Gastroesophageal sphincter (tissue), 3 donors: ENCODE data around the gene EAF2.

Experiments
- CTCF ChIP-seq, 4 experiments: fragments of 200-600 bp in 2 of 4; fragments of 450-650 bp in 2 of 4; sonication (generic) in 1 of 4; IDR thresholded peaks; one replicate each; pipeline ENCODE4 v1.5.1; 2017 to 2019; ENCODE audit warnings: antibody characterized with exemption in 4 of 4, mild to moderate bottlenecking in 2 of 4, moderate library complexity in 2 of 4
- POLR2AphosphoS5 ChIP-seq: sonication (generic); formaldehyde crosslinking; IDR thresholded peaks from one replicate; pipeline ENCODE4 v1.6.1; 2017; ENCODE audit warnings: antibody characterized with exemption

DNA sequence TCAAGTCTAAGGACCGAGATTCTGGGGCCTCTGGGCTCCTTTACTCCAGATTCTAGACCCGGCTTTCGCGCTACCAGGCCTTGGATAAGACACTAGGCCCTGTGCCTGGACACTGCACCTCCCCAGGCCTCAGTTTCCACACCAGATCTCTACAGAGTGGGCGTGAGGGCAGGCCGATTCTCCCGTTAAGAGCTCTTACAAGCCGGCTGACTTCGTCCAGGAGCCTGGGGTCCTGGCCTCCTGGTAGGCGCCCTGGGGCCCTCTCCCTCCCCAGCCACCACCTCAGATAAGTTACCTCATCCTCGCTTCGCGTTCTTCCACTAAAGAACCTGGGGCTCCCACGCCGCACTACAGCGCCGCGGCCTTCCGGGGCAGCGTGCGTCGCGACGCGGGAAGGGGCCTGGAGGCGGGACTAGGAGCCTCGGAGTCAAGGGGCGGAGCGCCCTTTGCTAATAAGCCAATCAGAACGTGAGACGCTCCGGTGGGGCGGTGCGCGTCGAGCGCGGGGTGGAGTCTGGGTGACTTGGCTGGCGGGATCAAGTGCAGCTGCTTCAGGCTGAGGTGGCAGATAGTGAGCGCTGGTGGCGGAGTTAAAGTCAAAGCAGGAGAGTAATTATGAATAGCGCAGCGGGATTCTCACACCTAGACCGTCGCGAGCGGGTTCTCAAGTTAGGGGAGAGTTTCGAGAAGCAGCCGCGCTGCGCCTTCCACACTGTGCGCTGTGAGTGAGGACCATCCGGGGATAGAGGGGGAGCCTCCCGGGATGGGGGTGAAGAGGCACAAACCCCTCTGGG lies at the start of gene EAF2, which contains the start of gene IQCB1:
- TF ChIP-seq CTCF (IDR thresholded peaks at IDR 0.05): no peak
- peak; percentile 80 for TF ChIP-seq POLR2AphosphoS5
